ENCODE data around the gene IL17RB. TPM values are rescaled to one million over a fixed set of nuclear protein-coding genes. Genes with fewer than 3 reads are reported as not detected.

Gene IL17RB
- total and polyA plus RNA-seq, 4 donors: 0.88 to 7.4 (median 4.4) TPM

DNA sequence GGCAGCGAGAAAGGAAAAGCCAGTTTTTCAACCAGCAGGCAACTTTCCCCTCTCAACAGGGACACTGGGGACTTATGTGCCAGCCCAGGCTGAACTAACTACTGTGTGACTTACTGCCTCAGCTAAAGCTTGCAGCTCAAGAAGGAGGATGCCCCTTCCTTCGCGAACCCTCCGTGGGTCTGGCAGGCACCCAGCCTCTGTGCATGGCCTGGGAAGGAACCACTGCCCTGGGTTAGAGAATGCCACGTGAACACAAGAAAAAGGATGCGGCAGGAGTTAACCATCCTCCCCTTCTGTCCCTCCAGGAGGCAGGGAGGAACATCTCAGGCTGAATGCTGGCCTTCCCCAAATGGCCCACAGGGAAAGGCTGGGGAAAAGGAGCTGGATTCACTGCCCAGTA, 29.2 kb upstream of the IL17RB start:
- WGBS, 2 donors: 72 to 87% methylated on average over 6 of the region's 6 CpGs
- Histone ChIP-seq H3K9ac (ENCODE audit: insufficient read depth in 1 of 2, low read length in 2 of 2) (no peak overlapping the region), H3K4me1 (ENCODE audit: control insufficient read depth in 5 of 5, insufficient read depth in 5 of 5, low read length in 5 of 5) (no peaks in the 10 kb centered on the region), H3K9me3 (ENCODE audit: control insufficient read depth in 4 of 4, insufficient read depth in 3 of 4, low read length in 3 of 4) (no peaks in the 10 kb centered on the region), H3K27ac (ENCODE audit: low read depth in 1 of 2, low read length in 1 of 2) (no peak overlapping the region), H3K4me3 (no peak overlapping the region), H3K27me3 (ENCODE audit: control insufficient read depth in 3 of 3, insufficient read depth in 3 of 3, low read length in 2 of 3) (no peaks in the 10 kb centered on the region), H3K36me3 (ENCODE audit: control insufficient read depth in 4 of 4, insufficient read depth in 4 of 4, low read length in 4 of 4) (peaks cover 0 to 36% (median 18%) of the 10 kb centered on the region in 4 donors)
- TF ChIP-seq, protein P1, sequence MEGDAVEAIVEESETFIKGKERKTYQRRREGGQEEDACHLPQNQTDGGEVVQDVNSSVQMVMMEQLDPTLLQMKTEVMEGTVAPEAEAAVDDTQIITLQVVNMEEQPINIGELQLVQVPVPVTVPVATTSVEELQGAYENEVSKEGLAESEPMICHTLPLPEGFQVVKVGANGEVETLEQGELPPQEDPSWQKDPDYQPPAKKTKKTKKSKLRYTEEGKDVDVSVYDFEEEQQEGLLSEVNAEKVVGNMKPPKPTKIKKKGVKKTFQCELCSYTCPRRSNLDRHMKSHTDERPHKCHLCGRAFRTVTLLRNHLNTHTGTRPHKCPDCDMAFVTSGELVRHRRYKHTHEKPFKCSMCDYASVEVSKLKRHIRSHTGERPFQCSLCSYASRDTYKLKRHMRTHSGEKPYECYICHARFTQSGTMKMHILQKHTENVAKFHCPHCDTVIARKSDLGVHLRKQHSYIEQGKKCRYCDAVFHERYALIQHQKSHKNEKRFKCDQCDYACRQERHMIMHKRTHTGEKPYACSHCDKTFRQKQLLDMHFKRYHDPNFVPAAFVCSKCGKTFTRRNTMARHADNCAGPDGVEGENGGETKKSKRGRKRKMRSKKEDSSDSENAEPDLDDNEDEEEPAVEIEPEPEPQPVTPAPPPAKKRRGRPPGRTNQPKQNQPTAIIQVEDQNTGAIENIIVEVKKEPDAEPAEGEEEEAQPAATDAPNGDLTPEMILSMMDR (IDR thresholded peaks at IDR 0.05; ENCODE audit: control extremely low read depth, extremely low read depth): no peak
- DNase-seq (no peak), ATAC-seq (ENCODE audit: insufficient read depth, low FRiP score) (no peak)

DNA sequence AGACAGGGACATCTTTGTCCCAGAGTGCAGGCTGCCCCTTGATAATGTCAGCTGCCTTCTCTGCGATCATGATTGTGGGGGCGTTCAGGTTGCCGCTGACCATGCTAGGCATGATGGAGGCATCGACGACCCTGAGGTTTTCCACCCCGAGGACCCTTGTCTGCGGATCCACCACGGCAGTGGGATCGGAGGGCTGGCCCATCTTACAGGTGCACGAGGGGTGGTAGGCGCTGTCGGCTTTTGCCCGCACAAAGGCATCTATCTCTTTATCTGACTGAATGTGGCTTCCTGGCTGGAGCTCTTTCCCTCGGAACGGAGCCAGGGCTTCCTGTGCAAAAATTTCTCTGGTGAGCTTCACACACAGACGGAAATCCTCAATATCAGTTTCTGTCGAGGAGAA, 28.6 kb upstream of the IL17RB start:
- no peak for ATAC-seq (ENCODE audit: insufficient read depth, low FRiP score)
- DNase-seq: no peak
- Histone ChIP-seq H3K4me1 (ENCODE audit: control insufficient read depth in 5 of 5, insufficient read depth in 5 of 5, low read length in 5 of 5) (no peaks in the 10 kb centered on the region), H3K36me3 (ENCODE audit: control insufficient read depth in 4 of 4, insufficient read depth in 4 of 4, low read length in 4 of 4) (peaks cover 0 to 31% (median 19%) of the 10 kb centered on the region in 4 donors), H3K4me3 (no peak overlapping the region), H3K27ac (ENCODE audit: low read depth in 1 of 2, low read length in 1 of 2) (no peak overlapping the region), H3K27me3 (ENCODE audit: control insufficient read depth in 3 of 3, insufficient read depth in 3 of 3, low read length in 2 of 3) (no peaks in the 10 kb centered on the region), H3K9ac (ENCODE audit: insufficient read depth in 1 of 2, low read length in 2 of 2) (no peak overlapping the region), H3K9me3 (ENCODE audit: control insufficient read depth in 4 of 4, insufficient read depth in 3 of 4, low read length in 3 of 4) (no peaks in the 10 kb centered on the region)
- 67% methylated on average over 17 of the region's 17 CpGs for WGBS, 2 donors
- TF ChIP-seq, protein P1 (IDR thresholded peaks at IDR 0.05; ENCODE audit: control extremely low read depth, extremely low read depth): no peak

DNA sequence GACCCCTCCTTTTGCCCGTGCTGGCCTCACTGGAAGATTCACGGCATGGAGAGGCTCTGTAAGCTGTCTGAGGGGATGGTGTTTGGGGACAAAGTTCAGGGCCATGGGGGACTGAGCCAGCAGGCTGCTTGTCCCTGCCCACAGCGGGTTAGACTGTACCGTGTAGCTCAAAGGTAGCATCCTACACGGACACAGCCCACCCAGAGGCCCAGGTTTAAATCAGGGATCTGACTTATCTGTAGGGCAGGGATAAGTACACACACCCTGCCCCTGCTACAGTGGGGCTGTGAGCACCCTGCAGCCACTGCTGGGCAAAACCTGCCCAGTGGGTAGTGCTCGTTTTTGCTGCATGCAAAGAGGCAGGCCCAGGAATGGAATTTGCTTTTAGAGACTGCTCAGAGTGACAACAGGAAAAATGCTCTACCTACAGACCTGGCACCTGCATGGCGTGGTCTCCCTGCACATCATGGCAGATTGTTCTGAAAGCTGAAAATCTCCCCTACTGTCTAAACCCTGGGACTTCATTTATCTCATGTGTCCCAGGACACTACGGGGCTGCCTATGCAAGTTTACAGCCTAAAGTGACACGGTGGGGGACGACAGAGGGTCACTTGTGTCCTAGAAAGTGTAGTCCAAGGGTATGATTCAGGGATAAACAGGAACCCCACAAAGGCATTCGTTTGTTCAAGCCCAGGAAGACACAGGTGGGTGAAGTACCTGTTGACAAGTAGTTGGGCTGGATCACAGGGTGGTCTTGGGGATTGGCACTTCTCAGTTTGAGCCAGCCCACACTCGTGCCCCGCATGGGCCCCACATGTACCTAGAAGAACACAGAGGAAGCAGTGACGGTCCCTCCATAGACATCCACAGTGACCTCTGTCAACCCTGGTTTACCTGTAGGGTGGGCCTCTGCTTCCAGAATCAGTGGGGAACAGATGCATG, 27.9 kb upstream of the IL17RB start:
- no peaks in the 10 kb centered on the region for H3K4me1 ChIP-seq (ENCODE audit: control insufficient read depth in 5 of 5, insufficient read depth in 5 of 5, low read length in 5 of 5)
- TF ChIP-seq, protein P1 (IDR thresholded peaks at IDR 0.05; ENCODE audit: control extremely low read depth, extremely low read depth): no peak
- no peak for ATAC-seq (ENCODE audit: insufficient read depth, low FRiP score)
- WGBS, 2 donors: 81 to 85% methylated on average over 14 of the region's 14 CpGs
- H3K9ac ChIP-seq (ENCODE audit: insufficient read depth in 1 of 2, low read length in 2 of 2): no peak overlapping the region
- no peak overlapping the region for H3K27ac ChIP-seq (ENCODE audit: low read depth in 1 of 2, low read length in 1 of 2)
- no peaks in the 10 kb centered on the region for H3K27me3 ChIP-seq (ENCODE audit: control insufficient read depth in 3 of 3, insufficient read depth in 3 of 3, low read length in 2 of 3)
- no peak overlapping the region for H3K4me3 ChIP-seq
- peaks cover 0 to 27% (median 20%) of the 10 kb centered on the region in 4 donors for H3K36me3 ChIP-seq (ENCODE audit: control insufficient read depth in 4 of 4, insufficient read depth in 4 of 4, low read length in 4 of 4)
- H3K9me3 ChIP-seq (ENCODE audit: control insufficient read depth in 4 of 4, insufficient read depth in 3 of 4, low read length in 3 of 4): no peaks in the 10 kb centered on the region
- no peak for DNase-seq
